Right ventricle myocardium superior (tissue), 1 donor: Measurements from ENCODE around the gene LNPK. TPM values are rescaled to one million over a fixed set of nuclear protein-coding genes. Genes with fewer than 3 reads are reported as not detected.
A peak's percentile ranks its signal among the peaks of the same experiment; 100 is the strongest.
"Not testable (repeated sequence)": the region's sequence is repeated elsewhere in the genome, so short reads cannot be mapped to it uniquely, and the experiment has no call there.

Experiments
- ATAC-seq: fragments of 200-7000 bp; cut with Tn5 transposase; one replicate; pipeline ENCODE4 v1.9.1; 2020; ENCODE audit warnings: mild to moderate bottlenecking; ENCODE audit not compliant: poor library complexity
- DNase-seq: peaks from one replicate; pipeline ENCODE4 v3.0.0-alpha.2; 2020
- intact Hi-C: fragments of 100-400 bp; cut with DNase I; formaldehyde crosslinking; loops from one replicate; pipeline ENCODE4 v1.11.2; 2022
- total RNA-seq: library from RNA; stranded (reverse); fragmentation: NEBNext Ultra II Directional; extraction: Animal tissue kit (Norgen Biotek cat#: 25700); gene quantifications from one replicate; pipeline ENCODE4 v1.2.1, GENCODE V29; 2021
- donor health status: DM: no; HTN: yes; CAD: no; lungs with severe emphysema.

Gene LNPK
- total RNA-seq, 1 donor from 2014 or later, result 38.0 TPM

- ATAC-seq, result no peak
- no peak for DNase-seq
- intact Hi-C loops, result no loop called here
Observed at GRCh38 chr2:175981551-175981950, 20.5 kb downstream of the LNPK start.

- DNase-seq (no peak), ATAC-seq (no peak)
Observed at GRCh38 chr2:175976391-175977157, 25.5 kb downstream of the LNPK start.

GRCh38 chr2:175973373-175973772 lies 28.7 kb downstream of the LNPK start:
- DNase-seq (no peak), ATAC-seq (no peak)
- intact Hi-C loops, result no loop called here

More at GRCh38 chr2:175976391-175977157, 25.5 kb downstream of the LNPK start:
- intact Hi-C loops, result no loop called here

- DNase-seq (no peak), ATAC-seq (no peak)
- intact Hi-C loops, result no loop called here
Observed at GRCh38 chr2:175966839-175967238, 35.2 kb downstream of the LNPK start.

- DNase-seq (no peak), ATAC-seq (no peak)
- intact Hi-C loops, result no loop called here
Observed at GRCh38 chr2:175965773-175966172, 36.3 kb downstream of the LNPK start.

- intact Hi-C loops, result no loop called here
- ATAC-seq, result no peak
- DNase-seq, result no peak
Observed at GRCh38 chr2:175964195-175964594, 37.9 kb downstream of the LNPK start.

GRCh38 chr2:175963171-175963570 lies 38.9 kb downstream of the LNPK start:
- DNase-seq, ATAC-seq, intact Hi-C loops: not testable (repeated sequence)

GRCh38 chr2:175957845-175958244 lies 44.2 kb downstream of the LNPK start:
- ATAC-seq (no peak), DNase-seq (no peak)
- intact Hi-C loops, result no loop called here

- DNase-seq (no peak), ATAC-seq (no peak)
- intact Hi-C loops, result no loop called here
Observed at GRCh38 chr2:175955136-175955535, 46.9 kb downstream of the LNPK start.

- no peak for DNase-seq
- intact Hi-C loops, result no loop called here
- no peak for ATAC-seq
Observed at GRCh38 chr2:175950512-175950911, 51.6 kb downstream of the LNPK start.

- ATAC-seq (no peak), DNase-seq (no peak)
- intact Hi-C loops, result no loop called here
Observed at GRCh38 chr2:175948191-175948590, 53.9 kb downstream of the LNPK start.

- intact Hi-C loops, result no loop called here
- ATAC-seq (no peak), DNase-seq (no peak)
Observed at GRCh38 chr2:175947073-175947472, 55.0 kb downstream of the LNPK start.

GRCh38 chr2:175941699-175942098 lies 60.4 kb downstream of the LNPK start:
- intact Hi-C loops, result no loop called here
- ATAC-seq (no peak), DNase-seq (no peak)

- ATAC-seq, result no peak
- intact Hi-C loops, result no loop called here
Observed at GRCh38 chr2:175937216-175937615, 64.9 kb downstream of the LNPK start.

GRCh38 chr2:175935289-175936181 lies 66.5 kb downstream of the LNPK start:
- DNase-seq (no peak), ATAC-seq (no peak)
- intact Hi-C loops, result no loop called here

More at GRCh38 chr2:175937216-175937615, 64.9 kb downstream of the LNPK start:
- no peak for DNase-seq

GRCh38 chr2:175932675-175933074 lies 69.4 kb downstream of the LNPK start:
- ATAC-seq (no peak), DNase-seq (no peak)
- intact Hi-C loops, result no loop called here

GRCh38 chr2:175931805-175932204 lies 70.3 kb downstream of the LNPK start:
- no peak for DNase-seq
- ATAC-seq, result no peak
- intact Hi-C loops, result no loop called here

GRCh38 chr2:175930504-175930903 lies 71.6 kb downstream of the LNPK start:
- DNase-seq, result no peak
- intact Hi-C loops, result no loop called here
- ATAC-seq, result no peak

GRCh38 chr2:175929850-175930249 lies 72.2 kb downstream of the LNPK start:
- intact Hi-C loops, result no loop called here
- peak; percentile 58 for ATAC-seq
- no peak for DNase-seq

GRCh38 chr2:175926272-175926671 lies 75.8 kb downstream of the LNPK start:
- intact Hi-C loops, result no loop called here
- no peak for ATAC-seq
- DNase-seq, result no peak
